Fibroblast of skin of left biceps (primary cell): ENCODE data around the gene CAMKK2.
"Not testable (repeated sequence)": the region's sequence is repeated elsewhere in the genome, so short reads cannot be mapped to it uniquely, and the experiment has no call there.

Experiments used
- DNase-seq, 2 experiments: peaks; one replicate each; pipeline ENCODE4 v3.0.0-alpha.2; 2013; ENCODE audit warnings: low read depth in 2 of 2

The CAMKK2 gene

DNA sequence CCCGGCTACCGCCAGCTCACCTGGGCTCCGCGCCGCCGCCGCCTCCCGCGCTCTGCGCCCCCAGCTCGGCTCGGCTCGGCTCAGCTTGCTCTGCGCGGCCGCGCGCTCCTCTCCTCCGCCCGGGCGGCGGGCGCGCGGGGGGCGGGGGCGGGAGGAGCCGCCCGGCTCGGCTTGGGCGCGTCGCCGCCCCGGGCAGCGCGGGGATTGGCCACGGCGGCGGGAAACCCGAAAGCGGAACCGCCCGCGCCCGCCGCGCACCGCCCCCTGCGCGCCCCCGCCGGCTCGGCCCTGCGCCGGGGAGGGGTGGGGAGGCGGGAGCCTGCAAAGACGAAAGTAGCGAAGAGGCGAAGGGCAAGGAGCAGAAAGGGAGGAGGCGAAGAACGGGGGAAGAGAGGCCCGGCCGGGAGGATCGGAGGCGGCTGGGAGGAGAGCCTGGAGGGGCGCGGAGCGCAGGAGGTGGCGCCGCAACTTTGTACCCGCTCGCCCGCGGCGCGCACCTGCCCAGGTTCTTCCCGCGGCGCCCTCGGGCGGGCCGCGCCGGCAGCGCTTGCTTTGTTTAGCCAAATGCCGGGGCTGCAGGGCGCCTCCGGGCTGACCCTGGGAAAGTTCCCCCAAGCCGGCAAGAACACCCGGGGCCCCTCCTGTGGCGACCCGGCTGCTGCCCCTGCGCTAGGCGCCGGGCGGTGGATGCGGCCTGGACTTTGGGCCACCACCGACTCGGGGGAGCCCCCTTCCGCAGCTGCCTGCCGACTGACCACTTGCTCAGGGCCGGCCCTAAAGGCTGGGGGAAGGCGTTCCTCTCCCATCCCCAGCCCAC is at the start of gene CAMKK2:
TSS of gene CAMKK2 (minus strand) at position 92 of the 817 bp plus-strand sequence. CDS start 22,183 bp downstream, outside the sequence.
- peak; percentile 56 to 59 for DNase-seq

GRCh38 chr12:121345151-121345815 is 48.8 kb upstream of the CAMKK2 start:
- no peak for DNase-seq

- DNase-seq, result no peak
Observed at GRCh38 chr12:121344506-121344905, 48.0 kb upstream of the CAMKK2 start.

GRCh38 chr12:121337416-121337815 is 40.9 kb upstream of the CAMKK2 start:
- no peak for DNase-seq

GRCh38 chr12:121334513-121335343 is 38.2 kb upstream of the CAMKK2 start:
- DNase-seq, result peak; percentile 18 to 33

DNA sequence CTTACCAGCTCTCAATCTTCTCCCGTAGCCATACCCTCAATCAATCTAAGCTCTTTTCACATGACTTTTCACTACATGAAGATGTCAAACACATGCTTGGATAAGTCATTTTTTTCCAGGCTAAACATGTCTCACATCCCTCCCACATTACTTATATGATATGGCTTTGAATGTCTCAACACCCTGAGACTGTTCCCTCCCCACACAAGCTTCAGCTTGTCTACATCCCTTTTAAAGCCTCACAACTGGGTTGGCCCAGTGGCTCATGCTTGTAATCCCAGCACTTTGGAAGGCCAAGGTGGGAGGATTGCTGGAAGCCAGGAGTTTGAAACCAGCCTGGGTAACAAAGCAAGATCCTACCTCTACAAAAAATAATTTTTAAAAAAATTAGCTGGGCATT is 37.2 kb upstream of the CAMKK2 start:
- no peak for DNase-seq

- DNase-seq, result no peak
Observed at GRCh38 chr12:121331248-121331647, 34.7 kb upstream of the CAMKK2 start.

DNA sequence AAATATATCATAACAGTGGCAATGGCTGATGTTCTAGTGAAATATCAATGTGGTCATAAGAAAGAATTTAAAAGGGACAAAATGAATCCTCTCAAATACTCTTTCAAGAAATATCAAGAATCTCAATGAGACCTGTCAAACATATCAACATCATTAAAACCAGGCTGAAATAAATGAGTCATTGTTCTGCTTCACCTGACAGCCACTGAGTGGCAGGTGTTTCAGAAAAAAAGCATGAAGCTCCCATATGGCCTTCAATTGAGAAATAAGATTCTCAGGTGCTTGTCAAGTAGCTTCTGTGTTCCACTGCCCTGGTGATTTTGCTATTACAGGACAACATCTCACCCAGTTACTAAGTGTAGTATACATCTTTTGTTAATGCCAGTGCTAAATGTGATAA is 34.2 kb upstream of the CAMKK2 start:
- no peak for DNase-seq

- DNase-seq, result no peak
Observed at GRCh38 chr12:121330195-121330594, 33.7 kb upstream of the CAMKK2 start.

DNA sequence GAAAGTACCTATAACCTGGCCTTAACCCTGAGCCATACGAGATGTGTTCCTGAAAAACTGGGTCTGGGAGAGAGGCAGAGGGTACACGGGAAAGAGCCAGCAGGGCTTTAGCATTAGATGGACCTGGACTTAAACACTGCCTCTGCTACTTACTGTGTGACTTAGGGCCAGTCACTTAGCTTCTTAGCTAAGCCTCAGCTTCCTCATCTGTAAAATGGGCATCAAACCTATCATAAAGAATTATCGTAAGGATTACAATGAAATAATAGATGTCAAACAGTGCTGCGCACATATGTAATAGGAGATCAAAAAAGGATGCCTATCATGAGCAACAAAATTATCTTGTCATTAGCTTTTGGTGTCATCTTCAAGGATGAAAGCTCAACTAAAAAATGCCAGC is 32.1 kb upstream of the CAMKK2 start:
- no peak for DNase-seq

GRCh38 chr12:121326996-121327674 is 30.6 kb upstream of the CAMKK2 start:
- no peak for DNase-seq

DNA sequence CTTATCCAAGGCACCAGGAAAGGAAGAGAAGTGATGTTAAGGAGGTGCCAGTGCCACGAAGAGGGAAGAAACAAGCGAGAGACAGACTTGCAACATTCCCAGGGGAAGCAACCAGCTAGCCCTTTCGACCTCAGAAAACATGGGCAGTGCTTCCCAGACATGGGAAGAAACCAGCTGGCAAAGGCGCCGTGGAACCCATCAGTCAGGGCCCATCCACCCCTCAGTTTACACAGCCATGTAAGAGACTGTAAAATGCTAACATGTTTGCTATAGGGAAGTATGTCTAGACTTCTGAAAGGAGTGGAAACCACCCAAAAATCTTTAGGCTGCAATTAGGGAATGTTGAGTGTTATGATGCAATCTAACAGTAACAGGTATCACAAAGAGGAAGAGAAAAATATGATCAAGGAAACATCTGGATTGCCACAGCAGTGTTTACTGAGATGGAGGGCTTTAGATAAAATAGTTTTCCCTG is 29.4 kb upstream of the CAMKK2 start:
- DNase-seq, result peak; percentile 1 to 6

GRCh38 chr12:121323908-121324307 is 27.4 kb upstream of the CAMKK2 start:
- no peak for DNase-seq

DNA sequence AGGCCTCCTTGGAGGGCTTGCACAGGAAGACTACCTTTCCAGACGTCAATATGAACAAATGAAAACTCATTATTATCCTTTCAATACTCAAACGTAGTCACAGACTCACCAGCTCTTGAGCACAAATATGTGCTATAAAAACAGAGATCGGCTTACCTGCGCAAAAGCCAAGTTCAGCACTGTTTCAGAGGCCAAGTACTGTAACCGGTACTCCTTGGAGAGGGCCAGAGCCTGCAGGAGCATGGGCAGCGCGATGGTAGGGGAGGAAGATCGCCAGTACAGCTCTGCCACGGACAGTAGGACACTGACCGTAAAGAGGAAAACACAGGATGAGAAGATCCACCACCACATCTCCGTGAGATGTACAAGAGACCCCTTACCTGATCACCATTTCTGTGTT is 21.6 kb upstream of the CAMKK2 start:
- DNase-seq, result no peak

DNA sequence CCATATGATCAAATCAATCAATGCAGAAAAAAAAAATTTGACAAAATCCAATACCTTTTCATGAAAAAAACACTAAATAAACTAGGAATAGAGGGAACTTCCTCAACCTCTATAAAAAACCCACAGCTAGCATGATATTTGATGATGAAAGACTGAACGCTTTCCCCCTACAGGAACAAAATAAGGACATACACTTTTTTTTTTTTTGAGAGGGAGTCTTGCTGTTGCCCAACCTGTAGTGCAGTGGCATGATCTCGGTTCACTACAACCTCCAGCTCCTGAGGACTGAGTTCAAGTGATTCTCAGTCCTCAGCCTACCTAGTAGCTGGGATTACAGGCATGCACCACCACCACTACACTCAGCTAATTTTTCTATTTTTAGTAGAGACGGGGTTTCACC is 17.9 kb upstream of the CAMKK2 start:
- DNase-seq, result no peak

GRCh38 chr12:121310231-121310630 is 13.7 kb upstream of the CAMKK2 start:
- DNase-seq, result not testable (repeated sequence)

GRCh38 chr12:121307397-121307796 is 10.9 kb upstream of the CAMKK2 start:
- DNase-seq, result not testable (repeated sequence)

GRCh38 chr12:121304306-121304705 is 7.8 kb upstream of the CAMKK2 start:
- no peak for DNase-seq

GRCh38 chr12:121301876-121302275 is 5.4 kb upstream of the CAMKK2 start:
- DNase-seq, result no peak

DNA sequence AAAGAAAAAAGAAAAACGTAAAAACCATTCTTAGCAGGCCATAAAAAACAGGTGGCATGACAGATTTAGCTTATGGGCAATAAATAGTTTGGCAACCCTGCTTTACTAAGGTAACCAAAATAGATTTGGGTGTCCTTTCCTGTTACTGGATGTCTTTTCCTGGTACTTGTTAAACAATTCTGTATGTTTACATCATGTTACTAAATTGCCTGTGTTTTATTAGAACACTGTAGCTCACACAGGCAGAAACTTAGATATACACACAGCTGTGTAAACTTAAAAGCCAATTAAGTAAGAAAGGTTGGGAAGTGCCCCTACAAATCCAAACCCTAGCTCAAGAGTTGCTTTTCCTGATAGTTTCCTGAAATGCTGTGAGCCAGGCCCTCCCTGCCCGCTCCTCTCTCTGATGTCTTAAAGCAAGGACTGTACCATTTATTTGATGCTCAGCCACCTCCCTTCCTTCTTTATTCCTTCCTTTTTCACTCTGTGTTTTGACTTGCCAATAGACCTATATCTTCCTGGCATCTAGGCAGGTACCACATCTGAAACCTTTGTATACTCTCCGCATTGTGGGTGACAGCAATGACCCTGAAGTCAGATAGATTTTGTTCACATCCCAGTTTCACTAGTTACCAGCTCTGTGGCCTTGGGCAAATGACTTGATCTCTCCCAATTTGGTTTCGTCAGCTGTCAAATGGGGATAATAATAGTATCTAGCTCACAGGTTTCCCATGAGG is 3.7 kb upstream of the CAMKK2 start:
- no peak for DNase-seq

- no peak for DNase-seq
Observed at GRCh38 chr12:121299662-121300061, 3.2 kb upstream of the CAMKK2 start.
